Stomach smooth muscle (tissue), 2 donors: ENCODE measurements around the gene DGCR8.

Experiments
- H3K27ac ChIP-seq: one replicate; pipeline ENCODE4 v1.7.0; 2013; ENCODE audit warnings: mild to moderate bottlenecking, low read length, inconsistent platforms
- H3K27me3 ChIP-seq, 2 donors: one replicate each; pipeline ENCODE4 v1.7.0; 2013; ENCODE audit warnings: low read length in 2 of 2; ENCODE audit not compliant: insufficient read depth in 2 of 2, control insufficient read depth in 1 of 2
- H3K36me3 ChIP-seq, 2 donors: one replicate each; pipeline ENCODE4 v1.7.0; 2013; ENCODE audit warnings: low read length in 2 of 2; ENCODE audit not compliant: control insufficient read depth in 2 of 2, insufficient read depth in 2 of 2
- H3K4me1 ChIP-seq: one replicate; pipeline ENCODE4 v1.7.0; 2013; ENCODE audit warnings: low read length; ENCODE audit not compliant: control insufficient read depth, insufficient read depth
- H3K4me3 ChIP-seq, 2 donors: one replicate each; pipeline ENCODE4 v1.7.0; 2013; ENCODE audit warnings: low read length in 2 of 2
- H3K9ac ChIP-seq, 2 donors: one replicate each; pipeline ENCODE4 v1.7.0; 2013; ENCODE audit warnings: low read length in 2 of 2, mild to moderate bottlenecking in 1 of 2
- H3K9me3 ChIP-seq, 2 donors: one replicate each; pipeline ENCODE4 v1.7.0; 2013; ENCODE audit warnings: low read length in 2 of 2; ENCODE audit not compliant: control insufficient read depth in 2 of 2
- donor health status: healthy.
- donor health status: Pancreatic carcinoma.

The DGCR8 gene

GRCh38 chr22:20113551-20114310 lies 33.7 kb downstream of the DGCR8 start:
- Histone ChIP-seq H3K36me3 (peaks cover 34 to 35% of the 10 kb centered on the region in 2 donors), H3K9me3 (no peaks in the 10 kb centered on the region), H3K4me3 (no peak overlapping the region), H3K27me3 (no peaks in the 10 kb centered on the region), H3K4me1 (peaks cover 26% of the 10 kb centered on the region), H3K9ac (no peak overlapping the region), H3K27ac (no peak overlapping the region)

- Histone ChIP-seq H3K4me1 (peaks cover 30% of the 10 kb centered on the region), H3K4me3 (no peak overlapping the region), H3K27ac (no peak overlapping the region), H3K9ac (no peak overlapping the region), H3K36me3 (peaks cover 32 to 33% of the 10 kb centered on the region in 2 donors), H3K27me3 (no peaks in the 10 kb centered on the region), H3K9me3 (no peaks in the 10 kb centered on the region)
These were observed 34.8 kb downstream of the DGCR8 start for GRCh38 chr22:20114506-20115475.

GRCh38 chr22:20115691-20116375 lies 35.8 kb downstream of the DGCR8 start, which contains the start of gene RANBP1:
Gene RANBP1, plus strand, starts transcription at chr22:20116104. Its CDS starts 81 bp downstream, at chr22:20116185.
- H3K27me3 ChIP-seq = no peaks in the 10 kb centered on the region
- H3K9me3 ChIP-seq = no peaks in the 10 kb centered on the region
- H3K36me3 ChIP-seq = peaks cover 29 to 32% of the 10 kb centered on the region in 2 donors
- H3K27ac ChIP-seq = peak within 1 kb of the TSS; percentile 80
- H3K4me1 ChIP-seq = peaks cover 35% of the 10 kb centered on the region
- H3K4me3 ChIP-seq = peak within 1 kb of the TSS; percentile 71 to 90
- peak within 1 kb of the TSS; percentile 78 to 93 for H3K9ac ChIP-seq

- peak overlapping the region; percentile 78 to 93 for H3K9ac ChIP-seq
- no peaks in the 10 kb centered on the region for H3K27me3 ChIP-seq
- peaks cover 35% of the 10 kb centered on the region for H3K4me1 ChIP-seq
- peak overlapping the region; percentile 71 to 90 for H3K4me3 ChIP-seq
- H3K36me3 ChIP-seq = peaks cover 29 to 32% of the 10 kb centered on the region in 2 donors
- no peaks in the 10 kb centered on the region for H3K9me3 ChIP-seq
- H3K27ac ChIP-seq = peak overlapping the region; percentile 80
These were observed 36.4 kb downstream of the DGCR8 start for GRCh38 chr22:20116376-20116950.

GRCh38 chr22:20116951-20117632 lies 37.1 kb downstream of the DGCR8 start, which contains the start of gene TRMT2A:
Gene TRMT2A, minus strand, starts transcription at chr22:20117226. Its CDS starts 320 bp downstream, at chr22:20116906.
- Histone ChIP-seq H3K9ac (peak within 1 kb of the TSS; percentile 78 to 93), H3K36me3 (peaks cover 32 to 33% of the 10 kb centered on the region in 2 donors), H3K4me3 (peak within 1 kb of the TSS; percentile 71 to 90), H3K4me1 (peaks cover 33% of the 10 kb centered on the region), H3K27me3 (no peaks in the 10 kb centered on the region), H3K27ac (peak within 1 kb of the TSS; percentile 80), H3K9me3 (no peaks in the 10 kb centered on the region)

- Histone ChIP-seq H3K4me3 (peak overlapping the region; percentile 70 to 90), H3K27me3 (no peaks in the 10 kb centered on the region), H3K9ac (peak overlapping the region; percentile 71 to 77), H3K4me1 (peaks cover 33% of the 10 kb centered on the region), H3K36me3 (peaks cover 28 to 35% of the 10 kb centered on the region in 2 donors), H3K27ac (peak overlapping the region; percentile 46), H3K9me3 (no peaks in the 10 kb centered on the region)
These were observed 37.7 kb downstream of the DGCR8 start for GRCh38 chr22:20117633-20118299.

- no peaks in the 10 kb centered on the region for H3K9me3 ChIP-seq
These were observed 38.4 kb downstream of the DGCR8 start for GRCh38 chr22:20118300-20119020.

GRCh38 chr22:20121856-20122415 lies 41.9 kb downstream of the DGCR8 start:
- Histone ChIP-seq H3K9me3 (no peaks in the 10 kb centered on the region), H3K27ac (no peak overlapping the region), H3K27me3 (no peaks in the 10 kb centered on the region), H3K36me3 (peaks cover 20 to 44% of the 10 kb centered on the region in 2 donors), H3K4me3 (no peak overlapping the region), H3K4me1 (peaks cover 17% of the 10 kb centered on the region), H3K9ac (no peak overlapping the region)

More at GRCh38 chr22:20118300-20119020, 38.4 kb downstream of the DGCR8 start:
- H3K27me3 ChIP-seq = no peaks in the 10 kb centered on the region
- peak overlapping the region; percentile 71 to 77 for H3K9ac ChIP-seq
- peak overlapping the region; percentile 70 to 90 for H3K4me3 ChIP-seq
- H3K36me3 ChIP-seq = peaks cover 22 to 33% of the 10 kb centered on the region in 2 donors
- peak overlapping the region; percentile 46 for H3K27ac ChIP-seq
- peaks cover 33% of the 10 kb centered on the region for H3K4me1 ChIP-seq
